ENCODE data around the gene TMEM214.

DNA sequence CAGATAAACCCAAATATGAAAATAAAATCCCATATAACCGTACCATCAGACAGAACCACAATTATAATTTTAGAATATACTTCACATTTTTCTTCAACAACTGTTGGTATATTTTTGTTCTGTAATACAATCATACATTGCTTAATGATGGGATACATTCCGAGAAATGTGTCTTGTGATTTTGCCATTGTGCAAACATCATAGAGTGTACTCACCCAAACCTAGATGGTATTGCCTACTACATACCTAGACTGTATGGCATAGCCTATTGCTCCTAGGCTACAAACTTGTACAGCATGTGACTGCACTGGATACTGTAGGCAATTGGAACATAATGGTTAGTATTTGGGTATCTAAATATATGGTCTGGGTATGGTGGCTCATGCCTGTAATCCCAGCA lies 31.8 kb upstream of the TMEM214 start:
- TF ChIP-seq CTCF (IDR thresholded peaks at IDR 0.05; ENCODE audit: control extremely low read depth in 1 of 3, insufficient read depth in 1 of 3, low read depth in 1 of 3, low read length in 3 of 3) (no peak), MAFK (IDR thresholded peaks at IDR 0.05; ENCODE audit: low read depth, low read length) (no peak), GTF2F1 (IDR thresholded peaks at IDR 0.05; ENCODE audit: borderline replicate concordance, low read depth, low read length) (no peak), POLR2A (IDR thresholded peaks at IDR 0.05; ENCODE audit: control extremely low read depth in 1 of 2, low read depth in 2 of 2, low read length in 2 of 2) (no peak), EP300 (IDR thresholded peaks at IDR 0.05; ENCODE audit: borderline replicate concordance in 1 of 2, low read depth in 2 of 2, low read length in 2 of 2) (no peak), EZH2 (IDR thresholded peaks at IDR 0.05; ENCODE audit: low read depth, low read length, severe bottlenecking) (no peak), MAX (IDR thresholded peaks at IDR 0.05) (no peak), ATF2 (IDR thresholded peaks at IDR 0.05; ENCODE audit: low read length) (no peak), CBX8 (IDR thresholded peaks at IDR 0.05; ENCODE audit: borderline replicate concordance, low read depth, low read length) (no peak), TAF1 (IDR thresholded peaks at IDR 0.05; ENCODE audit: low read depth, low read length) (no peak), HDAC2 (IDR thresholded peaks at IDR 0.05; ENCODE audit: borderline replicate concordance in 1 of 2, low read depth in 2 of 2, low read length in 2 of 2) (no peak), POLR2AphosphoS5 (IDR thresholded peaks at IDR 0.05; ENCODE audit: low read depth, low read length) (no peak), CEBPB (IDR thresholded peaks at IDR 0.05; ENCODE audit: low read depth, low read length) (no peak)

Measured in H1 (cell line).